A673 (cell line): ENCODE measurements around the gene ATXN2.

Experiments
- EZH2 ChIP-seq: fragments of 200-600 bp; sonication (generic); IDR thresholded peaks from 2 replicates; pipeline ENCODE4 v1.6.1; 2017; ENCODE audit warnings: borderline replicate concordance, low read depth, mild to moderate bottlenecking, mixed read lengths, antibody characterized with exemption, low read length; ENCODE audit not compliant: poor library complexity, severe bottlenecking
- TF ChIP-seq, protein P1 (sequence below): fragments of 300-800, 200-600 bp; sonication (generic); conservative IDR thresholded peaks from 2 replicates; pipeline ENCODE4 v1.5.1; 2017; ENCODE audit warnings: low read depth, mild to moderate bottlenecking, antibody characterized with exemption, low read length, moderate library complexity, mixed read lengths

DNA sequence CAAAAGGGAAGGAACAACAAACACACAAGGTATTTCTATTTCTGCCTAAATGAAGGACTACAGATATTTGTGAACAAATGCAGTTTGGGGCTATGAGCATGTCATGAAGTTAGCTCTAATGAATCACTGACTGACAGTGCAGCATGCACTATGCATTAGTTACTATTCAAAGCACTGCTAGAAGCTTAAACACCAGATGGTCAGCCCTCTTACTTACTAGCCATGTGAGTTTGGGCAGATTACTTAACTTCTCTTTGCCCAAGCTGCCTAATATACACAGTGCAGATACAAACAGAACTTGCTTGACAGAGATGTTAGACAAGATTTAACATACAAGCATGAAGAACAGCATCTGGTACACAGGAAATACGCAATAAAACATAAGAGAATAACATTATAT, 96.0 kb downstream of the ATXN2 start:
- TF ChIP-seq, protein P1, sequence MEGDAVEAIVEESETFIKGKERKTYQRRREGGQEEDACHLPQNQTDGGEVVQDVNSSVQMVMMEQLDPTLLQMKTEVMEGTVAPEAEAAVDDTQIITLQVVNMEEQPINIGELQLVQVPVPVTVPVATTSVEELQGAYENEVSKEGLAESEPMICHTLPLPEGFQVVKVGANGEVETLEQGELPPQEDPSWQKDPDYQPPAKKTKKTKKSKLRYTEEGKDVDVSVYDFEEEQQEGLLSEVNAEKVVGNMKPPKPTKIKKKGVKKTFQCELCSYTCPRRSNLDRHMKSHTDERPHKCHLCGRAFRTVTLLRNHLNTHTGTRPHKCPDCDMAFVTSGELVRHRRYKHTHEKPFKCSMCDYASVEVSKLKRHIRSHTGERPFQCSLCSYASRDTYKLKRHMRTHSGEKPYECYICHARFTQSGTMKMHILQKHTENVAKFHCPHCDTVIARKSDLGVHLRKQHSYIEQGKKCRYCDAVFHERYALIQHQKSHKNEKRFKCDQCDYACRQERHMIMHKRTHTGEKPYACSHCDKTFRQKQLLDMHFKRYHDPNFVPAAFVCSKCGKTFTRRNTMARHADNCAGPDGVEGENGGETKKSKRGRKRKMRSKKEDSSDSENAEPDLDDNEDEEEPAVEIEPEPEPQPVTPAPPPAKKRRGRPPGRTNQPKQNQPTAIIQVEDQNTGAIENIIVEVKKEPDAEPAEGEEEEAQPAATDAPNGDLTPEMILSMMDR = no peak
- TF ChIP-seq EZH2 = no peak
